Caco-2 (cell line): ENCODE results near the gene VAC14. TPM values are rescaled to one million over a fixed set of nuclear protein-coding genes. Genes with fewer than 3 reads are reported as not detected.

Experiments
- BruUV-seq: library from RNA; stranded (reverse); fragments of 400-500 nt; replicated peaks from 2 replicates; lab custom pipeline; 2021; lab: Mats Ljungman, UMichigan
- CTCF ChIA-PET: fragments of 300-600 bp; sonication (Branson Sonifier 250); formaldehyde crosslinking; loops from one replicate; lab custom pipeline; 2022; ENCODE audit warnings: antibody characterized with exemption; lab: Charles Lee
- POLR2A ChIA-PET: fragments of 300-600 bp; sonication (Branson Sonifier 250); formaldehyde crosslinking; loops from one replicate; lab custom pipeline; 2022; ENCODE audit warnings: antibody characterized with exemption; lab: Charles Lee
- DNase-seq, 2 experiments: peaks; one replicate each; pipeline versions ENCODE4 v3.0.0 to v3.0.0-alpha.2; 2020 to 2022
- H3K27me3 ChIP-seq: replicated peaks from 2 replicates; pipeline ENCODE4 v1.6.0; 2011; ENCODE audit warnings: low read length; ENCODE audit not compliant: control insufficient read depth, insufficient read depth
- H3K36me3 ChIP-seq: 2 replicates; pipeline ENCODE4 v1.5.1; 2011; ENCODE audit warnings: low read length; ENCODE audit not compliant: control insufficient read depth, insufficient read depth
- H3K4me1 ChIP-seq: fragments of 250-450 bp; sonication (Bioruptor Pico); 2 replicates; pipeline ENCODE4 v1.5.1; 2020; ENCODE audit warnings: mild to moderate bottlenecking
- H3K4me3 ChIP-seq: 2 replicates; pipeline ENCODE4 v1.5.1; 2011; ENCODE audit warnings: low read depth, mild to moderate bottlenecking, control low read depth, low read length
- H3K9me3 ChIP-seq: fragments of 250-450 bp; sonication (Bioruptor Pico); 2 replicates; pipeline ENCODE4 v1.5.1; 2020; ENCODE audit warnings: mild to moderate bottlenecking, moderate library complexity
- H3K27ac Mint-ChIP-seq: one replicate; pipeline ENCODE4 v1.8.0; 2022; ENCODE audit warnings: mixed read lengths; ENCODE audit not compliant: unreplicated experiment
- H3K27me3 Mint-ChIP-seq: one replicate; pipeline ENCODE4 v1.8.0; 2022; ENCODE audit warnings: mixed read lengths; ENCODE audit not compliant: insufficient read depth, unreplicated experiment
- H3K36me3 Mint-ChIP-seq: one replicate; pipeline ENCODE4 v1.8.0; 2022; ENCODE audit warnings: mild to moderate bottlenecking, mixed read lengths; ENCODE audit not compliant: insufficient read depth, unreplicated experiment
- H3K4me1 Mint-ChIP-seq: one replicate; pipeline ENCODE4 v1.8.0; 2022; ENCODE audit warnings: low read depth, mixed read lengths; ENCODE audit not compliant: unreplicated experiment
- H3K4me3 Mint-ChIP-seq: one replicate; pipeline ENCODE4 v1.8.0; 2022; ENCODE audit warnings: mild to moderate bottlenecking, moderate library complexity, mixed read lengths; ENCODE audit not compliant: unreplicated experiment
- H3K9me3 Mint-ChIP-seq: one replicate; pipeline ENCODE4 v1.8.0; 2022; ENCODE audit warnings: mixed read lengths; ENCODE audit not compliant: unreplicated experiment
- CTCF ChIP-seq, 2 experiments: fragments of 200-600 bp in 1 of 2; IDR thresholded peaks; 1 replicate in 1 of 2; 2 replicates in 1 of 2; pipeline versions ENCODE4 v1.5.1 to v1.8.0; 2011 to 2022; ENCODE audit warnings: antibody characterized with exemption in 1 of 2, control low read depth in 1 of 2, inconsistent platforms in 1 of 2, low read depth in 1 of 2, low read length in 1 of 2, mild to moderate bottlenecking in 1 of 2, moderate library complexity in 1 of 2; ENCODE audit not compliant: insufficient read depth in 1 of 2, severe bottlenecking in 1 of 2, unreplicated experiment in 1 of 2
- intact Hi-C: fragments of 100-400 bp; cut with micrococcal nuclease; formaldehyde crosslinking; loops from one replicate; pipeline ENCODE4 v1.10.0; 2022; ENCODE audit not compliant: unreplicated experiment
- total RNA-seq: library from RNA; stranded (reverse); gene quantifications from 2 replicates; pipeline ENCODE4 v1.2.3, GENCODE V29; 2022

VAC14 gene
- total RNA-seq, 1 experiment from 2014 or later: 63.5 TPM

DNA sequence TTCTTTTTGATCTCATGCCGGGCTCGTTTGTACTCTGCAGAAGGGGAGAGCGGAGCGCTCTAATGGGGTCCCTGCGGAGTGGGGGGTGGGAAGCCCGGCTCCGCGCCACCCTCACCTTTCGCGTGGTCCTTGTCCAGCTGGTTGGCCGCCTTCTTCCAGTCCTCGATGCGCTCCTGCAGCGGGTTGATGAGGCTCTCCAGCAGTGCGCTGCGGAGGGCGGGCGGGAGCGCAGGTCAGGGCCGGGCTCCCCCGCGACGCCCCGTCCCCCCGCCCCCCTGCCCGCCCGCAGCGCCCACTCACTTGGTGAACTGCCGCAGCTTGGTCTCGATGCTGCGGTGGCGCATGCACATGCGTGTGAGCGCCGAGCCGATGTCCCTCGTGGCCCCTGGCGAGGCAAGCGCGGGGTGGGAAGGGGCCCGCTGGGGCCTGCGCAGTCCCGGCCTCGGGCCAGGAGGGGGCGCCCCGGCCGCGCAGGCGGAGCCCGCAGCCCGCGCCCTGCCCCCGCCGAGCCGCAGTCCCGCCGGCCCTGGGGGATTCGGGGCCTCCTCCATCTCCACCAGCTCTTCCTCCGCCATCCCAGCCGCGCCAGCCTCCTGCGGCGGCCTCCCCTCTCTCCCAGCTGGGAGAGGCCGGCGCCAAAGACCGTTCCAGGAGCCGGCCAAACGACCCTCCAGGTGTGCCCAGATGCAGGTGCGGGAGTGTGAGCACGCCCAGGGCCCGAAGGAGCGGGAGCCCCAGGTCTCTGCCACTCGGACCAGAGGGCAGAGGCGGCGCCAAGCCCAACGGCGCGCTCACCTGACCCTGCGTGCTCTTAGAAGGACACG, 121.1 kb downstream of the VAC14 start:
- POLR2A ChIA-PET: interaction anchor here (0.6 kb wide), 2 partner anchors 74 to 227 kb away, joined by 3 read pairs; no protein-coding TSS in a partner anchor
- no peak for DNase-seq
- H3K9me3 ChIP-seq: no peaks in the 10 kb centered on the region
- H3K4me3 ChIP-seq: no peak overlapping the region
- peaks cover 6% of the 10 kb centered on the region for H3K36me3 ChIP-seq
- Mint-ChIP-seq H3K27ac (no peak overlapping the region), H3K9me3 (no peaks in the 10 kb centered on the region), H3K4me1 (peaks cover 18% of the 10 kb centered on the region), H3K36me3 (peaks cover 26% of the 10 kb centered on the region), H3K27me3 (no peaks in the 10 kb centered on the region), H3K4me3 (no peak overlapping the region)
- CTCF ChIA-PET: no interaction called here
- no TSS peak for BruUV-seq
- no peaks in the 10 kb centered on the region for H3K27me3 ChIP-seq
- peaks cover 25% of the 10 kb centered on the region for H3K4me1 ChIP-seq
- peak in 1 of 2 experiments; percentile 3 for TF ChIP-seq CTCF (IDR thresholded peaks at IDR 0.05; ENCODE audit: insufficient read depth in 1 of 2, low read depth in 1 of 2, low read length in 1 of 2, severe bottlenecking in 1 of 2, unreplicated experiment in 1 of 2)
- intact Hi-C loops: no loop called here

- Mint-ChIP-seq H3K4me3 (no peak overlapping the region), H3K36me3 (peaks cover 30% of the 10 kb centered on the region), H3K27ac (peak overlapping the region; percentile 74), H3K27me3 (no peaks in the 10 kb centered on the region), H3K9me3 (no peaks in the 10 kb centered on the region), H3K4me1 (peaks cover 18% of the 10 kb centered on the region)
- Histone ChIP-seq H3K36me3 (peaks cover 6% of the 10 kb centered on the region), H3K27me3 (no peaks in the 10 kb centered on the region), H3K4me1 (peaks cover 20% of the 10 kb centered on the region), H3K4me3 (no peak overlapping the region), H3K9me3 (no peaks in the 10 kb centered on the region)
- CTCF ChIA-PET: no interaction called here
- no peak for TF ChIP-seq CTCF (IDR thresholded peaks at IDR 0.05; ENCODE audit: insufficient read depth in 1 of 2, low read depth in 1 of 2, low read length in 1 of 2, severe bottlenecking in 1 of 2, unreplicated experiment in 1 of 2)
- POLR2A ChIA-PET: interaction anchor here (0.6 kb wide), 1 partner anchor 73 kb away, joined by 3 read pairs; no protein-coding TSS in a partner anchor
- DNase-seq: no peak
- BruUV-seq: no TSS peak
- intact Hi-C loops: no loop called here
Measured at GRCh38 chr16:70678898-70679670, 121.9 kb downstream of the VAC14 start.

GRCh38 chr16:70678121-70678897, 122.6 kb downstream of the VAC14 start:
- no peak overlapping the region for H3K4me3 ChIP-seq
- POLR2A ChIA-PET: no interaction called here
- H3K4me1 Mint-ChIP-seq: peaks cover 18% of the 10 kb centered on the region

More at GRCh38 chr16:70678121-70678897, 122.6 kb downstream of the VAC14 start:
- CTCF ChIA-PET: no interaction called here
- BruUV-seq: no TSS peak
- H3K27ac Mint-ChIP-seq: peak overlapping the region; percentile 74
- peaks cover 30% of the 10 kb centered on the region for H3K36me3 Mint-ChIP-seq
- intact Hi-C loops: no loop called here
- peaks cover 6% of the 10 kb centered on the region for H3K36me3 ChIP-seq
- no peaks in the 10 kb centered on the region for H3K27me3 Mint-ChIP-seq
- H3K4me3 Mint-ChIP-seq: no peak overlapping the region
- no peaks in the 10 kb centered on the region for H3K27me3 ChIP-seq
- no peak for DNase-seq
- no peaks in the 10 kb centered on the region for H3K9me3 ChIP-seq
- peaks cover 20% of the 10 kb centered on the region for H3K4me1 ChIP-seq
- H3K9me3 Mint-ChIP-seq: no peaks in the 10 kb centered on the region
- no peak for TF ChIP-seq CTCF (IDR thresholded peaks at IDR 0.05; ENCODE audit: insufficient read depth in 1 of 2, low read depth in 1 of 2, low read length in 1 of 2, severe bottlenecking in 1 of 2, unreplicated experiment in 1 of 2)
